OCI-LY7 (cell line): ENCODE data around the gene CREB5. TPM values are rescaled to one million over a fixed set of nuclear protein-coding genes. Genes with fewer than 3 reads are reported as not detected.

Source experiments
- BruUV-seq: library from RNA; stranded (reverse); fragments of 400-500 nt; replicated peaks from 2 replicates; lab custom pipeline; 2021; lab: Mats Ljungman, UMichigan
- CTCF ChIA-PET: fragments of 300-600 bp; sonication (Branson Sonifier 250); formaldehyde crosslinking; loops from one replicate; lab custom pipeline; 2022; ENCODE audit warnings: antibody characterized with exemption; ENCODE audit not compliant: unreplicated experiment; lab: Charles Lee
- POLR2A ChIA-PET: fragments of 300-600 bp; sonication (Branson Sonifier 250); formaldehyde crosslinking; loops from one replicate; lab custom pipeline; 2022; ENCODE audit warnings: antibody characterized with exemption; lab: Charles Lee
- DNase-seq: peaks from one replicate; pipeline ENCODE4 v3.0.0-alpha.2; 2015; ENCODE audit warnings: low spot score
- H2AFZ ChIP-seq: fragments of 200-600 bp; sonication (generic), shearing (Covaris generic); 2 replicates; pipeline ENCODE4 v1.6.1; 2014; ENCODE audit warnings: mild to moderate bottlenecking, antibody characterized with exemption, low read length, moderate library complexity
- H3K27ac ChIP-seq: fragments of 200-600 bp; sonication (generic); 2 replicates; pipeline ENCODE4 v1.5.1; 2014; ENCODE audit warnings: mixed run types, low read depth, mild to moderate bottlenecking, moderate library complexity, low read length, inconsistent platforms; ENCODE audit not compliant: poor library complexity, severe bottlenecking
- H3K36me3 ChIP-seq: fragments of 200-600 bp; sonication (generic); 2 replicates; pipeline ENCODE4 v1.6.1; 2014; ENCODE audit warnings: mild to moderate bottlenecking, antibody characterized with exemption, low read length, moderate library complexity, mixed read lengths; ENCODE audit not compliant: insufficient read depth
- H3K4me1 ChIP-seq: fragments of 200-600 bp; sonication (generic); 2 replicates; pipeline ENCODE4 v1.5.1; 2014; ENCODE audit warnings: mild to moderate bottlenecking, low read length; ENCODE audit not compliant: insufficient read depth, poor library complexity, severe bottlenecking
- H3K4me2 ChIP-seq: fragments of 200-600 bp; sonication (generic); 2 replicates; pipeline ENCODE4 v1.6.1; 2014; ENCODE audit warnings: mild to moderate bottlenecking, low read length
- H3K4me3 ChIP-seq: fragments of 200-600 bp; sonication (generic); 2 replicates; pipeline ENCODE4 v1.5.1; 2014; ENCODE audit warnings: mild to moderate bottlenecking, low read depth, low read length; ENCODE audit not compliant: poor library complexity, severe bottlenecking
- H3K79me2 ChIP-seq: fragments of 200-600 bp; sonication (generic); 2 replicates; pipeline ENCODE4 v1.6.1; 2016; ENCODE audit warnings: low read depth, mild to moderate bottlenecking, low read length, moderate library complexity, mixed read lengths; ENCODE audit not compliant: insufficient read depth
- H3K9me2 ChIP-seq: fragments of 200-600 bp; sonication (generic); 2 replicates; pipeline ENCODE4 v1.6.1; 2016; ENCODE audit warnings: mild to moderate bottlenecking, low read length, mixed read lengths; ENCODE audit not compliant: insufficient read depth
- H3K9me3 ChIP-seq: fragments of 200-600 bp; sonication (generic); 2 replicates; pipeline ENCODE4 v1.6.1; 2014; ENCODE audit warnings: mild to moderate bottlenecking, mixed run types, low read length, mixed read lengths
- H4K20me1 ChIP-seq: fragments of 200-600 bp; sonication (generic); 2 replicates; pipeline ENCODE4 v1.6.1; 2014; ENCODE audit warnings: mild to moderate bottlenecking, antibody characterized with exemption, low read length, moderate library complexity, mixed read lengths; ENCODE audit not compliant: insufficient read depth
- EZH2phosphoT487 ChIP-seq: fragments of 200-600 bp; sonication (generic); IDR thresholded peaks from 2 replicates; pipeline ENCODE4 v1.6.1; 2018; ENCODE audit warnings: low read depth, borderline replicate concordance, mild to moderate bottlenecking, mixed run types, antibody characterized with exemption, low read length, moderate library complexity, mixed read lengths
- intact Hi-C: fragments of 100-400 bp; cut with micrococcal nuclease; formaldehyde crosslinking; loops from one replicate; pipeline ENCODE4 v1.10.0; 2022; ENCODE audit not compliant: unreplicated experiment
- total RNA-seq, 2 experiments: library from RNA; depleted of rRNA in 1 of 2; stranded (reverse); fragments of >200 nt in 1 of 2; shearing (Covaris generic) in 1 of 2; gene quantifications; 2 replicates each; pipeline ENCODE4 v1.2.3, GENCODE V29; 2014 to 2022
- TF ChIP-seq, protein P1 (sequence below): fragments of 200-600 bp; sonication (generic); conservative IDR thresholded peaks from 2 replicates; pipeline ENCODE4 v1.5.1; 2014; ENCODE audit warnings: mild to moderate bottlenecking, antibody characterized with exemption, low read length, moderate library complexity, mixed read lengths

CREB5 gene
- total RNA-seq, 2 experiments from 2014 or later, result 2.0 to 13.3 TPM

DNA sequence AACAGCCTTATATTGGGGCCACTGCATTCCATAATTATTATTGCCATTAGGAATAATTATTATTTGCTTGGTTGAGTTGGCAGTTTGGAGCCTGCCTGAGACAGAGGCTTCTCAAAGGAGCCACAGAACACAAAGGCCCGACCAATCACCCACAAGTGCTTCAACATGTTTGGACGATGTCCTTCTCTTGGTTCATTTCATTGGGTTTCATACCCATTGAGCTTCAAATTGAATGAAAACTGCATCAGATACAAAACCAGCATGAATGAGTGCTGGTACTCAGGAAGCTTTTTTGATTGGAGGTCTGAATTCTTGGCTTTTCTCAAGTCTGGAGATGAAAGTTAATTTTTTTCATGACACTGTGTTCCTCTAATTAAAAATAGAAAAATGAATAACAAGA lies 168.3 kb downstream of the CREB5 start:
- intact Hi-C loops, result no loop called here
- Histone ChIP-seq H2AFZ (no peak overlapping the region), H3K36me3 (peaks cover 19% of the 10 kb centered on the region; the same call in 1 of the 2 replicates), H4K20me1 (no peaks in the 10 kb centered on the region; the same call in 1 of the 2 replicates), H3K4me1 (peaks cover 14% of the 10 kb centered on the region), H3K27ac (no peak overlapping the region), H3K79me2 (no peaks in the 10 kb centered on the region; the same call in 1 of the 2 replicates), H3K4me2 (no peak overlapping the region), H3K9me3 (no peaks in the 10 kb centered on the region), H3K4me3 (no peak overlapping the region), H3K9me2 (no peaks in the 10 kb centered on the region)
- BruUV-seq, result no TSS peak
- TF ChIP-seq, protein P1, sequence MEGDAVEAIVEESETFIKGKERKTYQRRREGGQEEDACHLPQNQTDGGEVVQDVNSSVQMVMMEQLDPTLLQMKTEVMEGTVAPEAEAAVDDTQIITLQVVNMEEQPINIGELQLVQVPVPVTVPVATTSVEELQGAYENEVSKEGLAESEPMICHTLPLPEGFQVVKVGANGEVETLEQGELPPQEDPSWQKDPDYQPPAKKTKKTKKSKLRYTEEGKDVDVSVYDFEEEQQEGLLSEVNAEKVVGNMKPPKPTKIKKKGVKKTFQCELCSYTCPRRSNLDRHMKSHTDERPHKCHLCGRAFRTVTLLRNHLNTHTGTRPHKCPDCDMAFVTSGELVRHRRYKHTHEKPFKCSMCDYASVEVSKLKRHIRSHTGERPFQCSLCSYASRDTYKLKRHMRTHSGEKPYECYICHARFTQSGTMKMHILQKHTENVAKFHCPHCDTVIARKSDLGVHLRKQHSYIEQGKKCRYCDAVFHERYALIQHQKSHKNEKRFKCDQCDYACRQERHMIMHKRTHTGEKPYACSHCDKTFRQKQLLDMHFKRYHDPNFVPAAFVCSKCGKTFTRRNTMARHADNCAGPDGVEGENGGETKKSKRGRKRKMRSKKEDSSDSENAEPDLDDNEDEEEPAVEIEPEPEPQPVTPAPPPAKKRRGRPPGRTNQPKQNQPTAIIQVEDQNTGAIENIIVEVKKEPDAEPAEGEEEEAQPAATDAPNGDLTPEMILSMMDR, result no peak
- TF ChIP-seq EZH2phosphoT487, result no peak
- DNase-seq, result no peak
- ChIA-PET POLR2A (interaction anchor here (0.6 to 1.3 kb wide), 2 partner anchors 10 to 30 kb away, joined by 3 to 4 read pairs; no protein-coding TSS in a partner anchor), CTCF (no interaction called here)

DNA sequence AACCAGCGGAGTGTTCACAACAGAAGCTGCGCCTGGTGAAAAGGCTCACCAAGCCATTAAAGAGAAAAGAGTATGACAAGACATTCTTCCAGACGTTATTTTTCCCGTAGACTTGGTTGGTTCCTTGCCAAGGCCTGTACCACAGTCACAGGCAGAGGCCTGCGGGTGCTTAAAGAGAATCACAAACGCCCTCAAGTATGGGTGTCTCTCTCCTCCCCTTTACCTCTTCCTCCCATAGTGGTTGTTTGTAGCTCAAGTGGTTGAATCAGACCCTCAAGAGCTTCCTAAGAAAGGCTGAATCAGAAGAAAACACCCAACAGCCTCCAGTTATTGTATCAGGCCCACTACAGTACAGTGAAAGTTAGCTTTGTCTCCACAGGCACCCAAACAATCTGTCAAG lies 169.0 kb downstream of the CREB5 start:
- Histone ChIP-seq H3K4me3 (no peak overlapping the region), H4K20me1 (no peaks in the 10 kb centered on the region; the same call in 1 of the 2 replicates), H3K9me2 (no peaks in the 10 kb centered on the region), H3K27ac (no peak overlapping the region), H2AFZ (no peak overlapping the region), H3K79me2 (no peaks in the 10 kb centered on the region; the same call in 1 of the 2 replicates), H3K4me2 (no peak overlapping the region), H3K4me1 (peaks cover 7% of the 10 kb centered on the region), H3K9me3 (no peaks in the 10 kb centered on the region), H3K36me3 (peaks cover 19% of the 10 kb centered on the region; the same call in 1 of the 2 replicates)
- ChIA-PET POLR2A (interaction anchor here (0.6 to 1.5 kb wide), 3 partner anchors 8 to 31 kb away, joined by 3 to 7 read pairs (median 4); no protein-coding TSS in a partner anchor), CTCF (no interaction called here)
- no TSS peak for BruUV-seq
- intact Hi-C loops, result no loop called here
- TF ChIP-seq, protein P1, result no peak
- TF ChIP-seq EZH2phosphoT487, result no peak
- DNase-seq, result no peak

DNA sequence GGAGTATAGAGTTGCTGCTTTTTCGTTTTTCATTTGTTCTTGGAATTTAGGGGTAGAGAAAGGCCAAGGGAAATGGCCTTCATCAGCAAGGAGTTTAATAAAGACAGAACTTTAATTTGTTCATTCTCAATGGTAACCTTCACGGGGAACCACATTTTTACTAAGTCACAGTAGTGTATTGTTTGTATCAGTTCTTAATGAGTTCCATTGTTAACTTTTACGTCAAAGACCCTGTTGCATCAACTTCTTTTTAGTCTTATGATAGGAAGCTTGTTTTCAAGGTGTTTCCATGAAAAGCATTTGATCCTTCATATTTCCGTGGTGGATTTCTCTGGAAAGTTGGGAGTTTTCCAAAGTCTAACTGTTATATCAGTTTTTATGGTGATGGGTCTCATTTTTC lies 169.9 kb downstream of the CREB5 start:
- Histone ChIP-seq H3K4me2 (no peak overlapping the region), H3K27ac (no peak overlapping the region), H3K4me3 (no peak overlapping the region), H3K36me3 (peaks cover 19% of the 10 kb centered on the region; the same call in 1 of the 2 replicates), H2AFZ (no peak overlapping the region), H4K20me1 (no peaks in the 10 kb centered on the region; the same call in 1 of the 2 replicates), H3K9me3 (no peaks in the 10 kb centered on the region), H3K79me2 (no peaks in the 10 kb centered on the region; the same call in 1 of the 2 replicates), H3K9me2 (no peaks in the 10 kb centered on the region), H3K4me1 (no peaks in the 10 kb centered on the region)
- TF ChIP-seq, protein P1, result no peak
- no peak for TF ChIP-seq EZH2phosphoT487
- CTCF ChIA-PET, result no interaction called here
- intact Hi-C loops, result no loop called here
- no peak for DNase-seq
- BruUV-seq, result no TSS peak
- POLR2A ChIA-PET, result interaction anchor here (1.5 kb wide), 1 partner anchor 9 kb away, joined by 7 read pairs; no protein-coding TSS in a partner anchor
